ENCODE measurements around the gene LPIN1. TPM values are rescaled to one million over a fixed set of nuclear protein-coding genes. Genes with fewer than 3 reads are reported as not detected.

The LPIN1 gene
- total RNA-seq, 4 donors from 2014 or later: 19.0 to 52.3 (median 30.5) TPM

- no peaks in the 10 kb centered on the region for H3K9me3 ChIP-seq
- H3K4me1 ChIP-seq: no peaks in the 10 kb centered on the region
- DNase-seq: no peak
- H3K4me3 ChIP-seq: no peak overlapping the region
- no peaks in the 10 kb centered on the region for H3K27me3 ChIP-seq
- TF ChIP-seq CTCF (IDR thresholded peaks at IDR 0.05) (no peak), POLR2A (IDR thresholded peaks at IDR 0.05) (no peak)
- intact Hi-C loops (cut with DNase I; ENCODE audit: low total_unique reads): no loop called here
- H3K27ac ChIP-seq: no peak overlapping the region
- H3K36me3 ChIP-seq: no peaks in the 10 kb centered on the region
Measured at GRCh38 chr2:11773747-11774525, 27.5 kb downstream of the LPIN1 start.

- Histone ChIP-seq H3K9me3 (no peaks in the 10 kb centered on the region), H3K27ac (no peak overlapping the region), H3K4me1 (no peaks in the 10 kb centered on the region), H3K36me3 (no peaks in the 10 kb centered on the region), H3K27me3 (no peaks in the 10 kb centered on the region), H3K4me3 (no peak overlapping the region)
- no peak for DNase-seq
- TF ChIP-seq POLR2A (IDR thresholded peaks at IDR 0.05): no peak
- no peak for TF ChIP-seq CTCF (IDR thresholded peaks at IDR 0.05)
- intact Hi-C loops (cut with DNase I; ENCODE audit: low total_unique reads): no loop called here
Measured at GRCh38 chr2:11774600-11774999, 28.2 kb downstream of the LPIN1 start.

- H3K4me1 ChIP-seq: no peaks in the 10 kb centered on the region
- no peak overlapping the region for H3K4me3 ChIP-seq
- intact Hi-C loops (cut with DNase I; ENCODE audit: low total_unique reads): loop anchor here (5.0 kb wide), 1 partner anchor 83 kb away; no protein-coding TSS in a partner anchor
- no peak for DNase-seq
- no peaks in the 10 kb centered on the region for H3K36me3 ChIP-seq
- no peaks in the 10 kb centered on the region for H3K27me3 ChIP-seq
- H3K27ac ChIP-seq: no peak overlapping the region
- no peak for TF ChIP-seq CTCF (IDR thresholded peaks at IDR 0.05)
- no peak for TF ChIP-seq POLR2A (IDR thresholded peaks at IDR 0.05)
- no peaks in the 10 kb centered on the region for H3K9me3 ChIP-seq
Measured at GRCh38 chr2:11775384-11775783, 29.0 kb downstream of the LPIN1 start.

GRCh38 chr2:11777066-11777782, 30.8 kb downstream of the LPIN1 start:
- intact Hi-C loops (cut with DNase I; ENCODE audit: low total_unique reads): loop anchor here (5.0 kb wide), 1 partner anchor 85 kb away; no protein-coding TSS in a partner anchor
- Histone ChIP-seq H3K27me3 (no peaks in the 10 kb centered on the region), H3K36me3 (no peaks in the 10 kb centered on the region), H3K27ac (peak overlapping the region in 1 of 2 donors; percentile 26), H3K4me3 (no peak overlapping the region), H3K9me3 (no peaks in the 10 kb centered on the region), H3K4me1 (no peaks in the 10 kb centered on the region)
- TF ChIP-seq POLR2A (IDR thresholded peaks at IDR 0.05) (no peak), CTCF (IDR thresholded peaks at IDR 0.05) (no peak)
- DNase-seq: no peak

GRCh38 chr2:11777886-11778415, 31.5 kb downstream of the LPIN1 start:
- no peaks in the 10 kb centered on the region for H3K4me1 ChIP-seq
- H3K9me3 ChIP-seq: no peaks in the 10 kb centered on the region
- no peaks in the 10 kb centered on the region for H3K36me3 ChIP-seq
- H3K27me3 ChIP-seq: no peaks in the 10 kb centered on the region
- DNase-seq: no peak
- H3K27ac ChIP-seq: no peak overlapping the region
- no peak overlapping the region for H3K4me3 ChIP-seq
- intact Hi-C loops (cut with DNase I; ENCODE audit: low total_unique reads): loop anchor here (5.0 kb wide), 1 partner anchor 86 kb away; no protein-coding TSS in a partner anchor
- TF ChIP-seq POLR2A (IDR thresholded peaks at IDR 0.05) (no peak), CTCF (IDR thresholded peaks at IDR 0.05) (no peak)
